Heart left ventricle (tissue), 16 donors: Measurements from ENCODE around the gene ZMAT5. TPM values are rescaled to one million over a fixed set of nuclear protein-coding genes. Genes with fewer than 3 reads are reported as not detected.

Experiments
- ATAC-seq, 4 donors: fragments of 200-7000 bp; cut with Tn5 transposase; one replicate each; pipeline ENCODE4 v1.9.1; 2020 to 2022; ENCODE audit warnings: moderate library complexity in 4 of 4, mild to moderate bottlenecking in 3 of 4, moderate number of reproducible peaks in 1 of 4
- DNase-seq, 5 donors: peaks; one replicate each; pipeline ENCODE4 v3.0.0-alpha.2; 2020
- H3K27ac ChIP-seq, 12 donors: fragments of 200-600 bp; sonication (generic) in 4 of 12; one replicate each; pipeline versions ENCODE4 v1.5.0 to v1.8.0; 2016 to 2022; ENCODE audit warnings: mild to moderate bottlenecking in 2 of 12
- H3K27me3 ChIP-seq, 9 donors: fragments of 200-600 bp; sonication (generic) in 2 of 9; one replicate each; pipeline versions ENCODE4 v1.5.1 to v1.8.0; 2016 to 2022; ENCODE audit warnings: mild to moderate bottlenecking in 3 of 9
- H3K36me3 ChIP-seq, 9 donors: fragments of 200-600 bp; sonication (generic) in 2 of 9; one replicate each; pipeline versions ENCODE4 v1.5.0 to v1.8.0; 2018 to 2022; ENCODE audit warnings: mild to moderate bottlenecking in 2 of 9
- H3K4me1 ChIP-seq, 12 donors: fragments of 200-600 bp; sonication (generic) in 4 of 12; one replicate each; pipeline versions ENCODE4 v1.5.0 to v1.8.0; 2016 to 2022; ENCODE audit warnings: mild to moderate bottlenecking in 3 of 12
- H3K4me3 ChIP-seq, 12 donors: fragments of 200-600 bp; sonication (generic) in 4 of 12; one replicate each; pipeline versions ENCODE4 v1.5.0 to v1.8.0; 2017 to 2022; ENCODE audit warnings: mild to moderate bottlenecking in 9 of 12, moderate library complexity in 4 of 12
- H3K9me3 ChIP-seq, 12 donors: fragments of 200-600 bp; sonication (generic) in 4 of 12; one replicate each; pipeline versions ENCODE4 v1.5.0 to v1.8.0; 2016 to 2022; ENCODE audit warnings: mild to moderate bottlenecking in 1 of 12
- POLR2A ChIP-seq, 2 donors: fragments of 450-650 bp; IDR thresholded peaks; one replicate each; pipeline ENCODE4 v1.6.1; 2017; ENCODE audit warnings: antibody characterized with exemption in 2 of 2, mild to moderate bottlenecking in 2 of 2, moderate library complexity in 2 of 2
- WGBS, 4 donors: extraction: QIAGEN DNeasy Blood & Tissue Kit in 2 of 4; methylation state at CpG; one replicate each; pipeline versions ENCODE4 v1.1.5 to v1.1.7; 2013 to 2018; 5-methylcytosine and 5-hydroxymethylcytosine counted together
- intact Hi-C, 10 donors: fragments of 100-400 bp; cut with DNase I; formaldehyde crosslinking; loops; one replicate each; pipeline versions ENCODE4 v1.11.1 to v1.14.2; 2022
- polyA plus RNA-seq, 2 donors: library from polyadenylated mRNA; stranded (reverse); fragments of 200-250 nt; gene quantifications; one replicate each; pipeline ENCODE4 v1.2.3, GENCODE V29; 2013
- total RNA-seq, 9 donors: library from RNA; depleted of rRNA in 2 of 9; stranded (reverse); fragments of >200 nt in 2 of 9; fragmentation: NEBNext Ultra II Directional in 3 of 9; extraction: Animal tissue kit (Norgen Biotek cat#: 25700) in 3 of 9; gene quantifications; one replicate each; pipeline versions ENCODE4 v1.1.0 to v1.2.4, GENCODE V29; 2016 to 2023
- TF ChIP-seq, protein P1 (sequence below), 12 donors: fragments of 200-600 bp; sonication (generic) in 4 of 12; IDR thresholded peaks; one replicate each; pipeline versions ENCODE4 v1.5.0 to v1.8.0; 2018 to 2022; ENCODE audit warnings: antibody characterized with exemption in 12 of 12, mild to moderate bottlenecking in 5 of 12
- donor health status: ischemic (EF 13 %, LVEDD 7.1; RV severe dilation, severe dysfunction).
- donor health status: healthy with polysubstance abuse.
- donor health status: DM: no; HTN: yes; CAD: no.
- donor health status: DM: no; HTN: no; CAD: no.
- donor health status: ischemic (EF 25% LVEDD 6.9; RV normal size, moderate dysfunction).
- donor health status: ischemic (EF 25% LVEDD 5.7; RV mildly dilated, moderate dysfunction).
- donor health status: healthy.
- donor health status: DM: yes; HTN: yes; CAD: no.
- donor health status: ischemic (EF 35%, LVEDD 5.7; RV mildly dilated, moderate dysfunction).
- donor health status: nonischemic (EF 11% LVEDD 7.7; RV severe dilation, severe dysfunction).
- donor health status: DM: yes; HTN: yes; CAD: no.
- donor health status: PGD.
- donor health status: ischemic (EF 29% LVEDD 5.4; RV normal size, mild dysfunction).
- donor health status: nonischemic (EF 23%, LVEDD 6.1; RV moderate dilation, normal function).

Gene ZMAT5
- total and polyA plus RNA-seq, 11 donors = 19.4 to 37.2 (median 22.7) TPM

DNA sequence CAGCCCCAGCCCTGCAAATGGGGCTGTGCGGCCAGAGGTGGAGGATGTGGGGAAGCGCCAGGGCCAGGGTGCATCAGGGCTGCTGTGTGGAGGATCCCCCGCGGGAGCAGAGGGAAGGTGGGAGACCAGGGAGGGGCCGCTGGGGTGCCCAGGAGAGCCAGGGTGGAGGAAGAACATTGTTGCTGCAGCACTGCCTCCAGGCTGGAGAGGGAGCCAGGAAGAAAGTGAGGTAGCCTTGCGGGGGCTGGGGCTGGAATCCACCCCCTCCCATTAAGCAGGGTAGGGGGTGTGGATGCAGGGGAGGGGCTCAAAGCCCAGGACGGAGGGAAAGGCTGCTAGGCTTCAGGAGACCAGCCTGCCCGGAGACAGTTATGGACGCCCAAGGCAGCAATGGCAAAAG, 32.0 kb downstream of the ZMAT5 start:
- Histone ChIP-seq H3K4me3 (no peak overlapping the region), H3K9me3 (no peaks in the 10 kb centered on the region), H3K27me3 (no peaks in the 10 kb centered on the region), H3K4me1 (peaks cover 0 to 7% (median 0%) of the 10 kb centered on the region in 12 donors), H3K27ac (no peak overlapping the region), H3K36me3 (peaks cover 0 to 55% (median 15%) of the 10 kb centered on the region in 9 donors)
- ATAC-seq (no peak), DNase-seq (no peak)
- WGBS, 4 donors = 76 to 88% (median 83%) methylated on average over 9 of the region's 9 CpGs
- intact Hi-C loops = no loop called here
- TF ChIP-seq, protein P1, sequence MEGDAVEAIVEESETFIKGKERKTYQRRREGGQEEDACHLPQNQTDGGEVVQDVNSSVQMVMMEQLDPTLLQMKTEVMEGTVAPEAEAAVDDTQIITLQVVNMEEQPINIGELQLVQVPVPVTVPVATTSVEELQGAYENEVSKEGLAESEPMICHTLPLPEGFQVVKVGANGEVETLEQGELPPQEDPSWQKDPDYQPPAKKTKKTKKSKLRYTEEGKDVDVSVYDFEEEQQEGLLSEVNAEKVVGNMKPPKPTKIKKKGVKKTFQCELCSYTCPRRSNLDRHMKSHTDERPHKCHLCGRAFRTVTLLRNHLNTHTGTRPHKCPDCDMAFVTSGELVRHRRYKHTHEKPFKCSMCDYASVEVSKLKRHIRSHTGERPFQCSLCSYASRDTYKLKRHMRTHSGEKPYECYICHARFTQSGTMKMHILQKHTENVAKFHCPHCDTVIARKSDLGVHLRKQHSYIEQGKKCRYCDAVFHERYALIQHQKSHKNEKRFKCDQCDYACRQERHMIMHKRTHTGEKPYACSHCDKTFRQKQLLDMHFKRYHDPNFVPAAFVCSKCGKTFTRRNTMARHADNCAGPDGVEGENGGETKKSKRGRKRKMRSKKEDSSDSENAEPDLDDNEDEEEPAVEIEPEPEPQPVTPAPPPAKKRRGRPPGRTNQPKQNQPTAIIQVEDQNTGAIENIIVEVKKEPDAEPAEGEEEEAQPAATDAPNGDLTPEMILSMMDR (IDR thresholded peaks at IDR 0.05) = no peak
- no peak for TF ChIP-seq POLR2A (IDR thresholded peaks at IDR 0.05)

DNA sequence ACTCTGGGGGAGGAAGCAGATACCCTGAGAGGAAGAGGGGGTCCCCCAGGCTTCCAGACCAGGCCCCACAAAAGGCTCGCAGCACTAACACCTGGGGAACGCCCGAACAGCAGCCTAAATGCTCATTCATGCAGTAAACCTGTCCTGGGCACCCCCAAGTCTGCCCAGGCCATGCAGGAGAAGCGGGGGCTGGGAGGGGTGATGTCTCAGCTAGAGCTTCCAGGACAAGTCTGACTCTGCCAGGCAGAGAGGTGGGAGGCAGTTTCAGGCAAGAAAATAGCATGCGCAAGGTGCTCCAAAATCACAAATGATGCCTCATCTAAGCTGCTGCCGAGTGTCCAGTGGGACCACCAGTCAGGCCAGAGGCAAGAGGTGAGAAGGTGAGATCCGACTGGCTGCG, 32.4 kb downstream of the ZMAT5 start:
- TF ChIP-seq, protein P1 (IDR thresholded peaks at IDR 0.05) = no peak
- no peak for TF ChIP-seq POLR2A (IDR thresholded peaks at IDR 0.05)
- no peak overlapping the region for H3K4me3 ChIP-seq
- DNase-seq = no peak
- H3K4me1 ChIP-seq = peaks cover 0 to 7% (median 0%) of the 10 kb centered on the region in 12 donors
- intact Hi-C loops = no loop called here
- H3K36me3 ChIP-seq = peaks cover 0 to 56% (median 11%) of the 10 kb centered on the region in 9 donors
- no peaks in the 10 kb centered on the region for H3K27me3 ChIP-seq
- H3K27ac ChIP-seq = no peak overlapping the region
- ATAC-seq = no peak
- H3K9me3 ChIP-seq = no peaks in the 10 kb centered on the region
- 88 to 94% (median 92%) methylated on average over 8 of the region's 8 CpGs for WGBS, 4 donors

DNA sequence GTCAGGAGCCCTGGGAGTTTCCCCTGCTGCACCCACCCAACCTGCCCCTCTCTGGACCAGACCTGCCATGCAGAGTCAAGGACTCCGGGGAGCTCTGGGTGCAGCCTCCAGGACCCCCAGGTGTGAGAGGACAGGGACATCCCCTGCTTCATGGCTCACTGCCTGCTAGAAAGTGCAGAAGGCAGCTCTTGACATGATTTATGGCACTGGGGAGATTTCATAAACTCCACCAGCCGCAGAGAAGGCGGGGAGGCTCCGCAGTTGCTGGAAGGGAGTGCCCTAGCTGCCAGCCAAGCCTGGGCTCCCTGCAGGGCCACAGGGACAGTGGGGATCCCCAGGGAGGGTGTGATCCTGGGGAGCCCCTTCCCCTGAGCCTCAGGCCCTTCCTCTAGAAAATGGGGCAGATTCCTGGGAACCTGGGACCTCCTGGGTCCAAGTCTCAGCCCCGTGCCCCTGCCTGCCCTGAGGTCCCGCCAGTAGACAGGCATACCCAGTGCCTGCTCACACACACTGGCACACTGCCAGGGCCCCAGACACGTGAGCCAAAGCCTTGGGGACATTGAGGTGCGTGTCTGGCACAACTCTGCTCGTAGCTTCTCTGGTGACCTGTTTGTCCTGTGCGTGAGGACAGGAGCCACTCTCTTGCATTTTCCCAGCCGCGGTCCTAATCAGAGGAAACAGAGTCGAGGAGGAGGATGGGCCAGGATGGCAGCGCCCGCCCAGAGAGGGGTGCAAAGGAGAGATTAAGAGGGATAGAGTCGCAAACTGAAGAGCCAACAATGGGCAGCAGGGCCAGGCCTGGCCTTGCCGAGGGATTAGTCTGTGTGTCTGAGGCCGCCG, 33.2 kb downstream of the ZMAT5 start:
- H3K27me3 ChIP-seq = no peaks in the 10 kb centered on the region
- DNase-seq (peak in 2 of 5 donors; percentile 60 to 64), ATAC-seq (peak in 3 of 4 donors; percentile 24 to 65 (median 57))
- H3K4me1 ChIP-seq = peaks cover 0 to 7% (median 0%) of the 10 kb centered on the region in 12 donors
- no peak overlapping the region for H3K4me3 ChIP-seq
- intact Hi-C loops = no loop called here
- TF ChIP-seq, protein P1 (IDR thresholded peaks at IDR 0.05) = no peak
- TF ChIP-seq POLR2A (IDR thresholded peaks at IDR 0.05) = no peak
- H3K27ac ChIP-seq = no peak overlapping the region
- WGBS, 4 donors = 68 to 77% (median 76%) methylated on average over 15 to 19 of the region's 19 CpGs
- H3K9me3 ChIP-seq = no peaks in the 10 kb centered on the region
- peaks cover 0 to 56% (median 8%) of the 10 kb centered on the region in 9 donors for H3K36me3 ChIP-seq

DNA sequence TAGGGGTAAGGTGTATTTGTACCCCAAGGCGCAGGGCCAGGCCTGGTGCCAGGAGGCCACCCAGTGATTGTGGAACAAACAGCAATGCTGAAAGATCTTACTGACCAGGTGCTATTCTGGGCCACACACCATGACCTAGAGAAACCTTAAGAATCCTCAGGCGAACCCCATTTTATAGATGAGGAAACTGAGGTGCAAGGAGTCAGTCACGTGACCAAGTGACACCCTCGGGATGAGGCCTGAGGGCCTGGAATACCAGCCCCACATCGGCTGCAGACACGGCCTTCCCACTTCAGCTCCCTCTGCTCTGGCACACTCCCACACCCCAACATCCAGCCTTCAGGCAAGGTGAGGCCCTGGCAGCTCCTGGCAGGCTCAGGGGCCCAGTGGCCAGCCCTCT, 33.9 kb downstream of the ZMAT5 start:
- no peak overlapping the region for H3K4me3 ChIP-seq
- ATAC-seq (no peak), DNase-seq (no peak)
- 87 to 93% (median 91%) methylated on average over 5 to 6 of the region's 6 CpGs for WGBS, 4 donors
- no peaks in the 10 kb centered on the region for H3K27me3 ChIP-seq
- TF ChIP-seq, protein P1 (IDR thresholded peaks at IDR 0.05) = no peak
- TF ChIP-seq POLR2A (IDR thresholded peaks at IDR 0.05) = no peak
- peaks cover 0 to 7% (median 0%) of the 10 kb centered on the region in 12 donors for H3K4me1 ChIP-seq
- no peaks in the 10 kb centered on the region for H3K9me3 ChIP-seq
- intact Hi-C loops = no loop called here
- no peak overlapping the region for H3K27ac ChIP-seq
- H3K36me3 ChIP-seq = peaks cover 0 to 49% (median 8%) of the 10 kb centered on the region in 9 donors
